HepG2 (cell line): ENCODE measurements around the gene RPS14. TPM values are rescaled to one million over a fixed set of nuclear protein-coding genes. Genes with fewer than 3 reads are reported as not detected.

ENCODE experiments used
- ATRX ChIP-seq: sonication (generic); formaldehyde crosslinking; IDR thresholded peaks from 2 replicates; pipeline ENCODE4 v1.4.0; 2020; ENCODE audit warnings: missing genetic modification reagents, borderline replicate concordance
- CCAR2 ChIP-seq: fragments of 200-400 bp; formaldehyde crosslinking; optimal IDR thresholded peaks from 2 replicates; pipeline ENCODE3; 2018; ENCODE audit warnings: low read depth, mild to moderate bottlenecking, low read length, moderate library complexity
- FOXJ3 ChIP-seq: sonication (generic); formaldehyde crosslinking; IDR thresholded peaks from 2 replicates; pipeline ENCODE4 v1.4.0; 2020; ENCODE audit warnings: missing genetic modification reagents, mild to moderate bottlenecking, borderline replicate concordance
- GTF2F1 ChIP-seq: fragments of 150-350 bp; IDR thresholded peaks from 2 replicates; pipeline ENCODE4 v1.6.1; 2014; ENCODE audit warnings: low read length
- KDM4B ChIP-seq: sonication (generic); formaldehyde crosslinking; IDR thresholded peaks from 2 replicates; pipeline ENCODE4 v1.4.0; 2020; ENCODE audit warnings: missing genetic modification reagents
- MAFF ChIP-seq: IDR thresholded peaks from 2 replicates; pipeline ENCODE4 v1.6.1; 2011; ENCODE audit warnings: low read depth, low read length, improper control_type of control experiment
- NCOA5 ChIP-seq: sonication (generic); formaldehyde crosslinking; IDR thresholded peaks from 2 replicates; pipeline ENCODE4 v1.4.0; 2020; ENCODE audit warnings: missing genetic modification reagents
- NFE2L2 ChIP-seq: fragments of 150-350 bp; IDR thresholded peaks from 2 replicates; pipeline ENCODE4 v1.6.1; 2014; ENCODE audit warnings: low read length
- PCBP1 ChIP-seq: fragments of 200-400 bp; formaldehyde crosslinking; IDR thresholded peaks from 2 replicates; pipeline ENCODE4 v1.6.1; 2017; ENCODE audit warnings: mild to moderate bottlenecking, low read depth, low read length, borderline replicate concordance
- POLR2G ChIP-seq: fragments of 200-400 bp; formaldehyde crosslinking; IDR thresholded peaks from 2 replicates; pipeline ENCODE4 v1.6.1; 2018; ENCODE audit warnings: mild to moderate bottlenecking, low read depth, low read length, moderate library complexity
- SNRNP70 ChIP-seq: fragments of 200-400 bp; formaldehyde crosslinking; IDR thresholded peaks from 2 replicates; pipeline ENCODE4 v1.6.1; 2017; ENCODE audit warnings: mild to moderate bottlenecking, low read depth, low read length, moderate library complexity
- SRY ChIP-seq: sonication (generic); formaldehyde crosslinking; IDR thresholded peaks from 2 replicates; pipeline ENCODE4 v1.8.0; 2022; ENCODE audit warnings: mild to moderate bottlenecking, missing genetic modification reagents
- TAF15 ChIP-seq: fragments of 200-400 bp; formaldehyde crosslinking; IDR thresholded peaks from one replicate; pipeline ENCODE4 v1.6.1; 2018; ENCODE audit warnings: mild to moderate bottlenecking, low read depth, low read length; ENCODE audit not compliant: poor library complexity, severe bottlenecking
- ZFYVE20 ChIP-seq: sonication (generic); formaldehyde crosslinking; IDR thresholded peaks from 2 replicates; pipeline ENCODE4 v1.8.0; 2023; ENCODE audit warnings: low read depth, mild to moderate bottlenecking, moderate library complexity, missing genetic modification reagents, borderline replicate concordance
- ZNF230 ChIP-seq: sonication (generic); formaldehyde crosslinking; IDR thresholded peaks from 2 replicates; pipeline ENCODE4 v1.4.0; 2020; ENCODE audit warnings: mild to moderate bottlenecking, missing genetic modification reagents
- ZNF446 ChIP-seq: sonication (generic); formaldehyde crosslinking; IDR thresholded peaks from 2 replicates; pipeline ENCODE4 v1.5.0; 2020; ENCODE audit warnings: mild to moderate bottlenecking, missing genetic modification reagents
- ZNF510 ChIP-seq: sonication (generic); formaldehyde crosslinking; IDR thresholded peaks from 2 replicates; pipeline ENCODE4 v1.4.0; 2020; ENCODE audit warnings: low read depth, mild to moderate bottlenecking, missing genetic modification reagents
- ZNF543 ChIP-seq: sonication (generic); formaldehyde crosslinking; IDR thresholded peaks from 2 replicates; pipeline ENCODE4 v1.4.0; 2020; ENCODE audit warnings: mild to moderate bottlenecking, missing genetic modification reagents
- ZNF660 ChIP-seq: sonication (generic); formaldehyde crosslinking; IDR thresholded peaks from 2 replicates; pipeline ENCODE4 v1.5.1; 2020; ENCODE audit warnings: mild to moderate bottlenecking, low read depth, missing genetic modification reagents, borderline replicate concordance
- ZNF672 ChIP-seq: sonication (generic); formaldehyde crosslinking; IDR thresholded peaks from 2 replicates; pipeline ENCODE4 v1.8.1; 2022; ENCODE audit warnings: missing genetic modification reagents
- ZNF777 ChIP-seq: sonication (generic); formaldehyde crosslinking; IDR thresholded peaks from 2 replicates; pipeline ENCODE4 v1.4.0; 2020; ENCODE audit warnings: missing genetic modification reagents
- ZNF781 ChIP-seq: sonication (generic); formaldehyde crosslinking; IDR thresholded peaks from 2 replicates; pipeline ENCODE4 v1.5.1; 2020; ENCODE audit warnings: borderline replicate concordance, mild to moderate bottlenecking, missing genetic modification reagents; ENCODE audit errors: not compliant biosample characterization
- polyA plus RNA-seq, 8 experiments: library from polyadenylated mRNA; depleted of rRNA in 3 of 8; stranded (reverse) in 7 of 8; unstranded in 1 of 8; fragments of >200 nt; fragmentation: Illumina TruSeq in 4 of 8; extraction: Trizol in 4 of 8; gene quantifications; 2 replicates each; pipeline versions ENCODE4 v1.2.1 to v1.2.3, GENCODE V29; 2011 to 2016; ENCODE audit warnings: low read depth in 4 of 8, missing spikeins in 1 of 8, mixed read lengths in 1 of 8; ENCODE audit not compliant: insufficient read depth in 1 of 8
- total RNA-seq, 5 experiments: library from RNA; depleted of rRNA; stranded (reverse); fragments of >200 nt; fragmentation: Illumina TruSeq; extraction: Trizol; gene quantifications; 2 replicates each; pipeline ENCODE4 v1.2.3, GENCODE V29; 2016; ENCODE audit warnings: low read depth in 1 of 5
- TF ChIP-seq, protein P1 (sequence below): sonication (generic); formaldehyde crosslinking; conservative IDR thresholded peaks from 2 replicates; pipeline ENCODE4 v1.4.0; 2020; ENCODE audit warnings: missing genetic modification reagents
- TF ChIP-seq, protein P2 (sequence below): IDR thresholded peaks from 2 replicates; pipeline ENCODE4 v1.6.1; 2016; ENCODE audit warnings: missing biosample characterization, missing genetic modification reagents, low read depth
- TF ChIP-seq, protein P3 (sequence below): sonication (generic); formaldehyde crosslinking; IDR thresholded peaks from 2 replicates; pipeline ENCODE4 v1.8.1; 2023; ENCODE audit warnings: missing genetic modification reagents, inconsistent platforms, borderline replicate concordance

The RPS14 gene
- total and polyA plus RNA-seq, 2 of the 13 experiments (the other 11 are each of a cell fraction or from before 2014, with no cell fraction given), result 2,116 to 3,295 TPM

DNA sequence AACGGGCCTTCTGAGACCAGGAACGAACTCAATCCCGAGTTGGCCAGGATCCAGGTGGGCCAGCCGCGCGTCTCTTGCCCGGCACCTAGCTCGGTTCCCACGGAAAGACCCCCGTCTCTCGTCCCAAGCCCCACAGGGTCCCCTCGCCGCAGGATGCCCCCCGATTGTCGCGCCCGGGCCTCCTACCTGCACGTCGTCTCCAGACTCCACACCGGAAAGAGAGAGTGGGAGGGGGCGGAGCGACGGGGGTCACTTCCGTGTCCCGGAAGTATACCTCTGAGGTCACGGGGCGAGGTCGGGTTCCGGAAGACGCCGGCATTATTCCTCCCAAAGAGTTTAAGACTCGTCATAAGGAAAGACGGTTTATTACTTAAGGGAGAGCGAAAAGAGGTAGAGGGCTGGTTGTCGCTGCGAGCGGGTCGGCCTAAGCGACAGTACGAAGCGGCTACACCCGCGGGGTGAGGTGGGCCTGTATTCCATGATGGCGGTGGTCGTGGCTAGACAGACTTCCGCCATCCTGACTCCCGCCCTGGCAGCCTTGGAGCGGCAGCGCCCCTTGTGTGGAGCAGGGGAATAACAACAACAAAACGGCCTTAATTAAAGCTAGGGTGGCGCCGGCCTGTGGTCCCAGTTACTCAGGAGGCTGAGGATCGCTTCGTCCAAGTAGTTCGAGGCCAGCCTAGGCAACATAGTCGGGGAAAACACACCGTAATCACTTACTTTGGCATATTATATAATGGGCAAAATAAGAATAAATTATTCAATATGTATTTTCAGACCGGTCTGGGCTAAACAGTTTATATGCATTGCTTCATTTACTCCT, at the start of gene RPS14 (continued):
- TF ChIP-seq, protein P1, sequence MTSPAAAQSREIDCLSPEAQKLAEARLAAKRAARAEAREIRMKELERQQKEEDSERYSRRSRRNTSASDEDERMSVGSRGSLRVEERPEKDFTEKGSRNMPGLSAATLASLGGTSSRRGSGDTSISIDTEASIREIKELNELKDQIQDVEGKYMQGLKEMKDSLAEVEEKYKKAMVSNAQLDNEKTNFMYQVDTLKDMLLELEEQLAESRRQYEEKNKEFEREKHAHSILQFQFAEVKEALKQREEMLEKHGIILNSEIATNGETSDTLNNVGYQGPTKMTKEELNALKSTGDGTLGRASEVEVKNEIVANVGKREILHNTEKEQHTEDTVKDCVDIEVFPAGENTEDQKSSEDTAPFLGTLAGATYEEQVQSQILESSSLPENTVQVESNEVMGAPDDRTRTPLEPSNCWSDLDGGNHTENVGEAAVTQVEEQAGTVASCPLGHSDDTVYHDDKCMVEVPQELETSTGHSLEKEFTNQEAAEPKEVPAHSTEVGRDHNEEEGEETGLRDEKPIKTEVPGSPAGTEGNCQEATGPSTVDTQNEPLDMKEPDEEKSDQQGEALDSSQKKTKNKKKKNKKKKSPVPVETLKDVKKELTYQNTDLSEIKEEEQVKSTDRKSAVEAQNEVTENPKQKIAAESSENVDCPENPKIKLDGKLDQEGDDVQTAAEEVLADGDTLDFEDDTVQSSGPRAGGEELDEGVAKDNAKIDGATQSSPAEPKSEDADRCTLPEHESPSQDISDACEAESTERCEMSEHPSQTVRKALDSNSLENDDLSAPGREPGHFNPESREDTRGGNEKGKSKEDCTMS (CRISPR knock-in tag), result no peak
- TF ChIP-seq ZNF672 (CRISPR knock-in tag) (no peak), ZNF230 (CRISPR knock-in tag) (peak; percentile 59; the same call in 1 of the 2 replicates), TAF15 (no peak), ZNF510 (CRISPR knock-in tag) (no peak; the same call in 1 of the 2 replicates), KDM4B (CRISPR knock-in tag) (no peak), SNRNP70 (no peak), ZNF781 (peak; percentile 93), CCAR2 (no peak), POLR2G (peak; percentile 99), ZNF446 (CRISPR knock-in tag) (0 out of 2 replicates have a peak, but pooled peaks have one; percentile 15), ATRX (no peak), NCOA5 (CRISPR knock-in tag) (no peak), MAFF (no peak), ZNF660 (CRISPR knock-in tag) (0 out of 2 replicates have a peak, but pooled peaks have one; percentile 24), FOXJ3 (CRISPR knock-in tag) (peak; percentile 72; the same call in 1 of the 2 replicates), NFE2L2 (no peak), ZFYVE20 (no peak; the same call in 1 of the 2 replicates), ZNF777 (CRISPR knock-in tag) (no peak), GTF2F1 (peak; percentile 43; the same call in 1 of the 2 replicates), ZNF543 (CRISPR knock-in tag) (peak; percentile 83), PCBP1 (0 out of 2 replicates have a peak, but pooled peaks have one; percentile 92), SRY (peak; percentile 73)
- TF ChIP-seq, protein P2, sequence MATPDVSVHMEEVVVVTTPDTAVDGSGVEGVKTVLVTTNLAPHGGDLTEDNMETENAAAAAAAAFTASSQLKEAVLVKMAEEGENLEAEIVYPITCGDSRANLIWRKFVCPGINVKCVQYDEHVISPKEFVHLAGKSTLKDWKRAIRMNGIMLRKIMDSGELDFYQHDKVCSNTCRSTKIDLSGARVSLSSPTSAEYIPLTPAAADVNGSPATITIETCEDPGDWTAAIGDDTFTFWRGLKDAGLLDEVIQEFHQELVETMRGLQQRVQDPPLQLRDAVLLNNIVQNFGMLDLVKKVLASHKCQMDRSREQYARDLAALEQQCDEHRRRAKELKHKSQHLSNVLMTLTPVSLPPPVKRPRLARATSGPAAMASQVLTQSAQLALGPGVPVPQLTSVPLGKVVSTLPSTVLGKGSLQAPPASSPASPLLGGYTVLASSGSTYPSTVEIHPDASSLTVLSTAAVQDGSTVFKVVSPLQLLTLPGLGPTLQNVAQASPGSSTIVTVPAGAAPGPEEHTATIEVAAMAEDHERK (CRISPR knock-in tag), result 0 out of 2 replicates have a peak, but pooled peaks have one; percentile 18
- TF ChIP-seq, protein P3, sequence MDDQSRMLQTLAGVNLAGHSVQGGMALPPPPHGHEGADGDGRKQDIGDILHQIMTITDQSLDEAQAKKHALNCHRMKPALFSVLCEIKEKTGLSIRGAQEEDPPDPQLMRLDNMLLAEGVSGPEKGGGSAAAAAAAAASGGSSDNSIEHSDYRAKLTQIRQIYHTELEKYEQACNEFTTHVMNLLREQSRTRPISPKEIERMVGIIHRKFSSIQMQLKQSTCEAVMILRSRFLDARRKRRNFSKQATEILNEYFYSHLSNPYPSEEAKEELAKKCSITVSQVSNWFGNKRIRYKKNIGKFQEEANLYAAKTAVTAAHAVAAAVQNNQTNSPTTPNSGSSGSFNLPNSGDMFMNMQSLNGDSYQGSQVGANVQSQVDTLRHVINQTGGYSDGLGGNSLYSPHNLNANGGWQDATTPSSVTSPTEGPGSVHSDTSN, result no peak
